H1 (cell line): Measurements from ENCODE around the gene MYO15A. TPM values are rescaled to one million over a fixed set of nuclear protein-coding genes. Genes with fewer than 3 reads are reported as not detected.

ENCODE experiments used
- RFX5 ChIP-seq: IDR thresholded peaks from 2 replicates; pipeline ENCODE4 v1.6.1; 2011; ENCODE audit warnings: low read depth, low read length, improper control_type of control experiment, borderline replicate concordance
- RXRA ChIP-seq: IDR thresholded peaks from 2 replicates; pipeline ENCODE4 v1.6.1; 2011; ENCODE audit warnings: low read depth, mild to moderate bottlenecking, low read length, moderate library complexity; ENCODE audit not compliant: insufficient read depth
- SP1 ChIP-seq: IDR thresholded peaks from 2 replicates; pipeline ENCODE4 v1.6.1; 2011; ENCODE audit warnings: low read depth, low read length
- TAF7 ChIP-seq: optimal IDR thresholded peaks from 2 replicates; pipeline ENCODE3; 2011; ENCODE audit warnings: low read depth, mild to moderate bottlenecking, inconsistent platforms, low read length, moderate library complexity, borderline replicate concordance
- TBP ChIP-seq: IDR thresholded peaks from 2 replicates; pipeline ENCODE4 v1.6.1; 2011; ENCODE audit warnings: low read depth, low read length, improper control_type of control experiment
- polyA plus RNA-seq, 7 experiments: library from polyadenylated mRNA; depleted of rRNA in 3 of 7; stranded (reverse) in 5 of 7; unstranded in 2 of 7; fragments of >200 nt in 5 of 7; fragments of 200-250 nt in 2 of 7; gene quantifications; 1 replicate in 5 of 7; 2 replicates in 1 of 7; 4 replicates in 1 of 7; pipeline versions ENCODE4 v1.2.1 to v1.2.3, GENCODE V29; 2011 to 2013; ENCODE audit warnings: missing spikeins in 2 of 7, mixed read lengths in 2 of 7
- total RNA-seq: library from RNA; stranded (reverse); fragmentation: NEBNext Ultra II Directional; extraction: Animal tissue kit (Norgen Biotek cat#: 25700); gene quantifications from 2 replicates; pipeline ENCODE4 v1.2.1, GENCODE V29; 2021
- TF ChIP-seq, protein P1 (sequence below): fragments of 300-600 bp; sonication (generic); IDR thresholded peaks from 2 replicates; pipeline ENCODE4 v1.7.1; 2012; ENCODE audit warnings: low read length, moderate library complexity, mild to moderate bottlenecking, inconsistent platforms; ENCODE audit not compliant: insufficient replicate concordance

The MYO15A gene
- total and polyA plus RNA-seq, 2 of the 8 experiments (the other 6 are each of a cell fraction or from before 2014, with no cell fraction given), result 1.6 to 4.2 TPM

DNA sequence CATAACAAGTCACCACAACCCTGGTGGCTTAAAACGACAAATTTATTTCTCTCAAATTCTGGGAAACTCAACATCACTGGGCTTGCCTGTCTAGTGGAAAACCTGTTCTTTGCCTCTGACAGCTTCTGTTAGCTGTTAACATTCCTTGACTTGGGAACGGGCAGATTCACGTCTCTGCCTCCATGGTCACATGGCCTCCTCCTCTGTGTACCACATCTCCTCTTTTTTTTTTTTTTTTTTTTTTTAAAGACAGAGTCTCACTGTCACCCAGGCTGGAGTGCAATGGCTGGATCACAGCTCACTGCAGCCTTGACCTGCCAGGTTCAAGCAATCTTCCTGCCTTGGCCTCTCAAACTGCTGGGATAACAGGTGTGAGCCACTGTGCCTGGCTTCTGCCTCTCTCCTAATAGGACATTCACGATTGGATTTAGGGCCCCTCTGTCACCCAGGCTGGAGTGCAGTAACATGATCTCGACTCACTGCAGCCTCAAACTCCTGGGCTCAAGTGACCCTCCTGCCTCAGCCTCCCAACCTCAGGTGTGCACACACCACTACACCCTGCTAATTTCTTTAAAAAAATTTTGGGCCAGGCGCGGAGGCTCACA is 105.2 kb downstream of the MYO15A start (continued):
- TF ChIP-seq, protein P1, sequence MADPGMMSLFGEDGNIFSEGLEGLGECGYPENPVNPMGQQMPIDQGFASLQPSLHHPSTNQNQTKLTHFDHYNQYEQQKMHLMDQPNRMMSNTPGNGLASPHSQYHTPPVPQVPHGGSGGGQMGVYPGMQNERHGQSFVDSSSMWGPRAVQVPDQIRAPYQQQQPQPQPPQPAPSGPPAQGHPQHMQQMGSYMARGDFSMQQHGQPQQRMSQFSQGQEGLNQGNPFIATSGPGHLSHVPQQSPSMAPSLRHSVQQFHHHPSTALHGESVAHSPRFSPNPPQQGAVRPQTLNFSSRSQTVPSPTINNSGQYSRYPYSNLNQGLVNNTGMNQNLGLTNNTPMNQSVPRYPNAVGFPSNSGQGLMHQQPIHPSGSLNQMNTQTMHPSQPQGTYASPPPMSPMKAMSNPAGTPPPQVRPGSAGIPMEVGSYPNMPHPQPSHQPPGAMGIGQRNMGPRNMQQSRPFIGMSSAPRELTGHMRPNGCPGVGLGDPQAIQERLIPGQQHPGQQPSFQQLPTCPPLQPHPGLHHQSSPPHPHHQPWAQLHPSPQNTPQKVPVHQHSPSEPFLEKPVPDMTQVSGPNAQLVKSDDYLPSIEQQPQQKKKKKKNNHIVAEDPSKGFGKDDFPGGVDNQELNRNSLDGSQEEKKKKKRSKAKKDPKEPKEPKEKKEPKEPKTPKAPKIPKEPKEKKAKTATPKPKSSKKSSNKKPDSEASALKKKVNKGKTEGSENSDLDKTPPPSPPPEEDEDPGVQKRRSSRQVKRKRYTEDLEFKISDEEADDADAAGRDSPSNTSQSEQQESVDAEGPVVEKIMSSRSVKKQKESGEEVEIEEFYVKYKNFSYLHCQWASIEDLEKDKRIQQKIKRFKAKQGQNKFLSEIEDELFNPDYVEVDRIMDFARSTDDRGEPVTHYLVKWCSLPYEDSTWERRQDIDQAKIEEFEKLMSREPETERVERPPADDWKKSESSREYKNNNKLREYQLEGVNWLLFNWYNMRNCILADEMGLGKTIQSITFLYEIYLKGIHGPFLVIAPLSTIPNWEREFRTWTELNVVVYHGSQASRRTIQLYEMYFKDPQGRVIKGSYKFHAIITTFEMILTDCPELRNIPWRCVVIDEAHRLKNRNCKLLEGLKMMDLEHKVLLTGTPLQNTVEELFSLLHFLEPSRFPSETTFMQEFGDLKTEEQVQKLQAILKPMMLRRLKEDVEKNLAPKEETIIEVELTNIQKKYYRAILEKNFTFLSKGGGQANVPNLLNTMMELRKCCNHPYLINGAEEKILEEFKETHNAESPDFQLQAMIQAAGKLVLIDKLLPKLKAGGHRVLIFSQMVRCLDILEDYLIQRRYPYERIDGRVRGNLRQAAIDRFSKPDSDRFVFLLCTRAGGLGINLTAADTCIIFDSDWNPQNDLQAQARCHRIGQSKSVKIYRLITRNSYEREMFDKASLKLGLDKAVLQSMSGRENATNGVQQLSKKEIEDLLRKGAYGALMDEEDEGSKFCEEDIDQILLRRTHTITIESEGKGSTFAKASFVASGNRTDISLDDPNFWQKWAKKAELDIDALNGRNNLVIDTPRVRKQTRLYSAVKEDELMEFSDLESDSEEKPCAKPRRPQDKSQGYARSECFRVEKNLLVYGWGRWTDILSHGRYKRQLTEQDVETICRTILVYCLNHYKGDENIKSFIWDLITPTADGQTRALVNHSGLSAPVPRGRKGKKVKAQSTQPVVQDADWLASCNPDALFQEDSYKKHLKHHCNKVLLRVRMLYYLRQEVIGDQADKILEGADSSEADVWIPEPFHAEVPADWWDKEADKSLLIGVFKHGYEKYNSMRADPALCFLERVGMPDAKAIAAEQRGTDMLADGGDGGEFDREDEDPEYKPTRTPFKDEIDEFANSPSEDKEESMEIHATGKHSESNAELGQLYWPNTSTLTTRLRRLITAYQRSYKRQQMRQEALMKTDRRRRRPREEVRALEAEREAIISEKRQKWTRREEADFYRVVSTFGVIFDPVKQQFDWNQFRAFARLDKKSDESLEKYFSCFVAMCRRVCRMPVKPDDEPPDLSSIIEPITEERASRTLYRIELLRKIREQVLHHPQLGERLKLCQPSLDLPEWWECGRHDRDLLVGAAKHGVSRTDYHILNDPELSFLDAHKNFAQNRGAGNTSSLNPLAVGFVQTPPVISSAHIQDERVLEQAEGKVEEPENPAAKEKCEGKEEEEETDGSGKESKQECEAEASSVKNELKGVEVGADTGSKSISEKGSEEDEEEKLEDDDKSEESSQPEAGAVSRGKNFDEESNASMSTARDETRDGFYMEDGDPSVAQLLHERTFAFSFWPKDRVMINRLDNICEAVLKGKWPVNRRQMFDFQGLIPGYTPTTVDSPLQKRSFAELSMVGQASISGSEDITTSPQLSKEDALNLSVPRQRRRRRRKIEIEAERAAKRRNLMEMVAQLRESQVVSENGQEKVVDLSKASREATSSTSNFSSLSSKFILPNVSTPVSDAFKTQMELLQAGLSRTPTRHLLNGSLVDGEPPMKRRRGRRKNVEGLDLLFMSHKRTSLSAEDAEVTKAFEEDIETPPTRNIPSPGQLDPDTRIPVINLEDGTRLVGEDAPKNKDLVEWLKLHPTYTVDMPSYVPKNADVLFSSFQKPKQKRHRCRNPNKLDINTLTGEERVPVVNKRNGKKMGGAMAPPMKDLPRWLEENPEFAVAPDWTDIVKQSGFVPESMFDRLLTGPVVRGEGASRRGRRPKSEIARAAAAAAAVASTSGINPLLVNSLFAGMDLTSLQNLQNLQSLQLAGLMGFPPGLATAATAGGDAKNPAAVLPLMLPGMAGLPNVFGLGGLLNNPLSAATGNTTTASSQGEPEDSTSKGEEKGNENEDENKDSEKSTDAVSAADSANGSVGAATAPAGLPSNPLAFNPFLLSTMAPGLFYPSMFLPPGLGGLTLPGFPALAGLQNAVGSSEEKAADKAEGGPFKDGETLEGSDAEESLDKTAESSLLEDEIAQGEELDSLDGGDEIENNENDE, result no peak
- no peak for TF ChIP-seq TBP
- no peak for TF ChIP-seq SP1
- no peak for TF ChIP-seq RFX5
- no peak for TF ChIP-seq TAF7
- no peak for TF ChIP-seq RXRA
